Measurements from ENCODE around the gene TSPAN9. TPM values are rescaled to one million over a fixed set of nuclear protein-coding genes. Genes with fewer than 3 reads are reported as not detected.

Gene TSPAN9
- polyA plus RNA-seq, 1 of the 3 experiments (the other 2 are of a cell fraction) = 34.9 TPM

DNA sequence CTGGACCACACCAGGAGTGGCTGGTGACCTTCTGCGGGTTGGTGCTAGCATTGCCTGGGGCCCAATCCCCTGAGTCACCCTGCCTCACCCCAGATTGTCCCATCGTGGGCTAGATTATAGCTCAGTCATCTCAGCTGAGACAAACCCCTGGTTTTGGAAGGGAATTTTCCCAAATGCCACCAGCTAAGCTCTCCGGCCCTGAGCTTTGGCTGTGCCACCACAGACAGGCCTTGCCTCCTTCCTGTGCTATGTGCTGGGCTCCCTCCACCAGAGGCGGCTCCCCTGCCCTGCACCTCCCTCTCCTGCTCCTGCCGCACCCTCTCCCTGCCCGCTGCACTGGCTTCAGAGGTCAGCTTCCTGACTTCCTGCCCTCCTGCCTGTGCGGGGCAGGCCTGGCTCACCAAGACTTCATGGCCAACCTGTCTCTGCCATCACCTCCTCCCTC, 196.3 kb downstream of the TSPAN9 start (continued):
- TF ChIP-seq, protein P1, sequence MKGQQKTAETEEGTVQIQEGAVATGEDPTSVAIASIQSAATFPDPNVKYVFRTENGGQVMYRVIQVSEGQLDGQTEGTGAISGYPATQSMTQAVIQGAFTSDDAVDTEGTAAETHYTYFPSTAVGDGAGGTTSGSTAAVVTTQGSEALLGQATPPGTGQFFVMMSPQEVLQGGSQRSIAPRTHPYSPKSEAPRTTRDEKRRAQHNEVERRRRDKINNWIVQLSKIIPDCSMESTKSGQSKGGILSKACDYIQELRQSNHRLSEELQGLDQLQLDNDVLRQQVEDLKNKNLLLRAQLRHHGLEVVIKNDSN (IDR thresholded peaks at IDR 0.05; ENCODE audit: borderline replicate concordance, low read depth) = no peak
- no peak for TF ChIP-seq CHD2 (IDR thresholded peaks at IDR 0.05; ENCODE audit: low read length, partially characterized antibody)

DNA sequence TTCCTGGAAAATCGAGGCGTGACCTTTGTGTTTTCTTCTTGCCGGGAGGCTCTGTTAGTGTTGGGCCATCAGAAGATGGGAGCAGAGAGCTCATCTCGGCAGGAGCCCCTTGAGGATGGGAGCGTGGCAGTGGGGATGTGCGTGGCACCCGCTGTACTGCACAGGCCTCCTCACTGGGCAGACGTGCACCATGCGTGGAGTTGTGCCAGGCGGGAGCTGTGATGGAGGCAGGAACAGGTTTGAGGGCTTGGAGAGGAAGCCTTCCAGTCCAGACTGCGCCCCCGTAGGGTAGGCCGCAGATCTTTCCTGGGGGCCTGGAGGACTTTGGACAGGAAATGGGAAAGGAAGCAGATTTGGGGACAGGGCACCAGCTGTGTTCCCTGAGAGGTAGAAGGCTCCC, 197.5 kb downstream of the TSPAN9 start:
- Histone ChIP-seq H3K27me3 (ENCODE audit: insufficient read depth) (no peaks in the 10 kb centered on the region), H3K9ac (no peak overlapping the region), H3K4me1 (ENCODE audit: control insufficient read depth in 1 of 2, insufficient read depth in 2 of 2, low read depth in 1 of 2, low read length in 1 of 2) (peaks cover 0 to 2% of the 10 kb centered on the region in 2 experiments; a peak in 1 of 4 replicates), H3F3A (replicated peaks; ENCODE audit: insufficient read depth) (no peaks in the 10 kb centered on the region), H3K9me2 (no peaks in the 10 kb centered on the region), H3K36me3 (replicated peaks in 1 of 2; ENCODE audit: control insufficient read depth in 1 of 2, insufficient read depth in 2 of 2, low read length in 1 of 2) (no peaks in the 10 kb centered on the region), H3K79me2 (ENCODE audit: insufficient read depth) (no peaks in the 10 kb centered on the region), H2AFZ (ENCODE audit: low read depth) (no peak overlapping the region), H4K20me1 (ENCODE audit: insufficient read depth) (no peaks in the 10 kb centered on the region), H3K4me3 (ENCODE audit: low read depth in 2 of 2, low read length in 1 of 2) (no peak overlapping the region), H3K4me2 (no peak overlapping the region), H3K27ac (ENCODE audit: low read depth in 2 of 2, low read length in 1 of 2) (no peak overlapping the region), H3K9me3 (no peaks in the 10 kb centered on the region)
- DNase-seq = no peak
- TF ChIP-seq TAF1 (IDR thresholded peaks at IDR 0.05; ENCODE audit: borderline replicate concordance, low read depth, low read length) = no peak
- TF ChIP-seq NRF1 (IDR thresholded peaks at IDR 0.05; ENCODE audit: low read depth, low read length) = no peak
- no peak for TF ChIP-seq FOXJ3 (CRISPR knock-in tag; IDR thresholded peaks at IDR 0.05)
- no peak for TF ChIP-seq TEAD4 (IDR thresholded peaks at IDR 0.05; ENCODE audit: borderline replicate concordance, insufficient read depth)
- TF ChIP-seq MEF2A (IDR thresholded peaks at IDR 0.05; ENCODE audit: borderline replicate concordance, low read depth) = no peak
- TF ChIP-seq ELF1 (IDR thresholded peaks at IDR 0.05) = no peak
- TF ChIP-seq NFIC (IDR thresholded peaks at IDR 0.05; ENCODE audit: borderline replicate concordance) = no peak
- no peak for TF ChIP-seq CTCF (IDR thresholded peaks at IDR 0.05)
- no peak for TF ChIP-seq FOSL2 (IDR thresholded peaks at IDR 0.05; ENCODE audit: borderline replicate concordance, low read depth)
- TF ChIP-seq YY1 (IDR thresholded peaks at IDR 0.05; ENCODE audit: low read depth) = no peak
- ChIA-PET POLR2A (interaction anchor here (1.1 to 1.3 kb wide), 2 partner anchors 10 to 139 kb away, joined by 3 read pairs; no protein-coding TSS in a partner anchor), CTCF (interaction anchor here (0.6 to 13.4 kb wide), 51 partner anchors 8 to 530 kb away, joined by 3 to 368 read pairs (median 8); no protein-coding TSS in a partner anchor)
- 94% methylated on average over 13 of the region's 13 CpGs for WGBS (ENCODE audit: low lambda C conversion rate)

Data from SK-N-SH (cell line).